GM12891 (cell line): Measurements from ENCODE around the gene UCK2.

Source experiments
- PAX5 ChIP-seq: IDR thresholded peaks from 2 replicates; pipeline ENCODE4 v1.6.1; 2011; ENCODE audit warnings: low read length, moderate library complexity, mild to moderate bottlenecking; ENCODE audit not compliant: insufficient read depth, severe bottlenecking
- POLR2A ChIP-seq: IDR thresholded peaks from 2 replicates; pipeline ENCODE4 v1.6.1; 2011; ENCODE audit warnings: low read depth, low read length, control low read depth
- POLR2AphosphoS5 ChIP-seq: IDR thresholded peaks from 2 replicates; pipeline ENCODE4 v1.6.1; 2011; ENCODE audit warnings: low read depth, low read length, control low read depth
- POU2F2 ChIP-seq: IDR thresholded peaks from 2 replicates; pipeline ENCODE4 v1.6.1; 2011; ENCODE audit warnings: low read depth, mild to moderate bottlenecking, control low read depth, low read length, moderate library complexity
- SPI1 ChIP-seq: IDR thresholded peaks from 2 replicates; pipeline ENCODE4 v1.6.1; 2011; ENCODE audit warnings: low read depth, low read length, control low read depth
- TAF1 ChIP-seq: IDR thresholded peaks from 2 replicates; pipeline ENCODE4 v1.6.1; 2011; ENCODE audit warnings: low read depth, low read length, control low read depth

DNA sequence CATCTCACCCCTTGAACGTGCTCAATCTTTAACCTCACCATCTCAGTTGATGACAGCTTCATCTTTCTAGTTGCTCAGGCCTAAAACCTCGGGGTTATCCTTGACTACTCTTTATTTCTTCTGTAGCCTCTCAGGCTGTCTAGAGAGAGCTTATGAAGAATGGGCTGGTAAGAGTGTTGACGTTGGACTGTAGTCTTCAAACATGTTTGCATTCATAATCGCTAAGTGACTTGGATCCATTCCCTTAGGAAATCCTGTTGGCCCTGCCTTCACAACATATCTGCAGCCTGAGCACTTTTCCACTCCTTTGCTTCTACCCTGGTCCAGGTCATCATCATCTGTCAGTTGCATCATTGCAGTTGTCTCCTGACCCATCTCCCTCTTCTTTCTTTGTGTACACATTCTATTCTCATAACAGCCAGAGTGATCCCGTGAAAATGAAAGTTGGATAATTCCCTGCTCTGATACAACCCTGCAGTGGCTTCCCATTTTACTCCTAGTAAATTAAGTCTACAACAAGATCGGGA is 10.5 kb downstream of the UCK2 start:
- no peak for TF ChIP-seq POLR2A
- no peak for TF ChIP-seq POU2F2
- TF ChIP-seq POLR2AphosphoS5: no peak
- no peak for TF ChIP-seq TAF1
- no peak for TF ChIP-seq SPI1
- TF ChIP-seq PAX5: no peak
